ENCODE measurements around the gene GET3.
"Not testable (repeated sequence)": the region's sequence is repeated elsewhere in the genome, so short reads cannot be mapped to it uniquely, and the experiment has no call there.

Gene GET3

DNA sequence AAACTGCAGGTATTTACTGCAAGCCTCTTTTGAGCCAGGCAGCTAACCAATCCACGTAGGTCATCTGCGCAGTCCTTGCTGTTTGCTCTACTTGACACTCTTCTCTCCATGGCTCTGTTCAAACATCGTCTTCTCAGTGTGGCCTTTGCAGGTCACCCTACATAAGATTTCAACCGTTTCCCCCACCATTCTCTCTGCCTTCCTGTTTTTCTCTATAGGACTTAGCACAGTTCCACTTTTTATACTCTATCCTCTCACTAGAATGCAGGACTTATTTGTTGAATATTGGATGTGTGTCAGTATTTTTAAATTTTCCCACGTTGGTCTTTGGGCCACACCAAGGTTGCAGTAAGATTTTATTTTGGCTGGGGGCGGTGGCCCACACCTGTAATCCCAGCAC lies 39.2 kb upstream of the GET3 start:
- no peak overlapping the region for H3K4me3 ChIP-seq (ENCODE audit: low read depth, low read length)
- no peaks in the 10 kb centered on the region for H3K9me3 ChIP-seq (ENCODE audit: control insufficient read depth, insufficient read depth, low read length)
- peaks cover 4% of the 10 kb centered on the region for H3K4me1 ChIP-seq (ENCODE audit: control insufficient read depth, insufficient read depth, low read length)
- peaks cover 47% of the 10 kb centered on the region for H3K36me3 ChIP-seq (ENCODE audit: control insufficient read depth, insufficient read depth, low read length)
- H3K9ac ChIP-seq (ENCODE audit: low read depth, low read length) = no peak overlapping the region
- H3K27ac ChIP-seq (ENCODE audit: low read depth, low read length) = no peak overlapping the region
- H3K27me3 ChIP-seq (ENCODE audit: control insufficient read depth, insufficient read depth, low read length) = no peaks in the 10 kb centered on the region

DNA sequence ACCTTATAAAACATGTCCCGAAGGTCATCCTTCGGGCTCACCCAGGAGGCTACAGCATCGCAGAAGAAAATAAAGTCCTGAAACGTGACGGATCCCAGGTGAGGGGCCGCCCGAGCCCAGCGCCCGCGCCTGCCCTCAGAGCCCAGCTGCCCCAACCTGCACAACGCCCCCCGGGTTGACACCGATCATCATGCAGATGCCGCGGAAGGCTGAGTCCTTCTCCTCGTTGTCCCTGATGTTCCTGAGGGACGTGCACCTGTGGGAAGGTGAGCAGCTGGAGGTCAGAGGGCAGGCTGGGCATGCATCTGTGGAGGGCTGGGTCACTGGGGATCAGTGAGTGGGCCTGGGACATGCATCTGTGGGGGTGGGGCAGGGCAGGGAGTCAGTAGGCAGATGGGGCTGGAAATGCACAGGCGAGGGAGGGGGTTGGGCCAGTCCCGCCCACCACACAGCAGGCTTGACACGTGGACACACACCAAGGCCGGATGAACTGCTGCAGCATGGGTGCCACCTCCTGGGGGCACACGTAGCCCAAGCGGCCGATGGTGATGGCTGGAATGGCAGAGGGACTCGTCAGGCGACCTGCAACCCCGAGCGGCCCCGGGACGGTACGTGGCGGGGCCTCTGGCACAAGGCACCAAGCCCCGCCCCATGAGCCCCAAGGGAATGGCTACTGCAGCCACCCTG lies 35.6 kb upstream of the GET3 start:
- no peaks in the 10 kb centered on the region for H3K9me3 ChIP-seq (ENCODE audit: control insufficient read depth, insufficient read depth, low read length)
- H3K9ac ChIP-seq (ENCODE audit: low read depth, low read length) = no peak overlapping the region
- H3K4me3 ChIP-seq (ENCODE audit: low read depth, low read length) = no peak overlapping the region
- H3K27me3 ChIP-seq (ENCODE audit: control insufficient read depth, insufficient read depth, low read length) = no peaks in the 10 kb centered on the region
- H3K4me1 ChIP-seq (ENCODE audit: control insufficient read depth, insufficient read depth, low read length) = no peaks in the 10 kb centered on the region
- H3K36me3 ChIP-seq (ENCODE audit: control insufficient read depth, insufficient read depth, low read length) = peaks cover 83% of the 10 kb centered on the region
- no peak overlapping the region for H3K27ac ChIP-seq (ENCODE audit: low read depth, low read length)

- Histone ChIP-seq H3K9me3 (ENCODE audit: control insufficient read depth, insufficient read depth, low read length) (no peaks in the 10 kb centered on the region), H3K9ac (ENCODE audit: low read depth, low read length) (no peak overlapping the region), H3K4me3 (ENCODE audit: low read depth, low read length) (no peak overlapping the region), H3K27ac (ENCODE audit: low read depth, low read length) (peak overlapping the region; percentile 59), H3K36me3 (ENCODE audit: control insufficient read depth, insufficient read depth, low read length) (peaks cover 93% of the 10 kb centered on the region), H3K27me3 (ENCODE audit: control insufficient read depth, insufficient read depth, low read length) (no peaks in the 10 kb centered on the region), H3K4me1 (ENCODE audit: control insufficient read depth, insufficient read depth, low read length) (no peaks in the 10 kb centered on the region)
Observed at GRCh38 chr19:12703046-12703445, 34.3 kb upstream of the GET3 start.

GRCh38 chr19:12705169-12705568 lies 32.1 kb upstream of the GET3 start:
- Histone ChIP-seq H3K36me3 (ENCODE audit: control insufficient read depth, insufficient read depth, low read length) (peaks cover 95% of the 10 kb centered on the region), H3K4me1 (ENCODE audit: control insufficient read depth, insufficient read depth, low read length) (no peaks in the 10 kb centered on the region), H3K9me3 (ENCODE audit: control insufficient read depth, insufficient read depth, low read length) (no peaks in the 10 kb centered on the region), H3K27me3 (ENCODE audit: control insufficient read depth, insufficient read depth, low read length) (no peaks in the 10 kb centered on the region), H3K4me3 (ENCODE audit: low read depth, low read length) (no peak overlapping the region), H3K9ac (ENCODE audit: low read depth, low read length) (no peak overlapping the region), H3K27ac (ENCODE audit: low read depth, low read length) (no peak overlapping the region)

DNA sequence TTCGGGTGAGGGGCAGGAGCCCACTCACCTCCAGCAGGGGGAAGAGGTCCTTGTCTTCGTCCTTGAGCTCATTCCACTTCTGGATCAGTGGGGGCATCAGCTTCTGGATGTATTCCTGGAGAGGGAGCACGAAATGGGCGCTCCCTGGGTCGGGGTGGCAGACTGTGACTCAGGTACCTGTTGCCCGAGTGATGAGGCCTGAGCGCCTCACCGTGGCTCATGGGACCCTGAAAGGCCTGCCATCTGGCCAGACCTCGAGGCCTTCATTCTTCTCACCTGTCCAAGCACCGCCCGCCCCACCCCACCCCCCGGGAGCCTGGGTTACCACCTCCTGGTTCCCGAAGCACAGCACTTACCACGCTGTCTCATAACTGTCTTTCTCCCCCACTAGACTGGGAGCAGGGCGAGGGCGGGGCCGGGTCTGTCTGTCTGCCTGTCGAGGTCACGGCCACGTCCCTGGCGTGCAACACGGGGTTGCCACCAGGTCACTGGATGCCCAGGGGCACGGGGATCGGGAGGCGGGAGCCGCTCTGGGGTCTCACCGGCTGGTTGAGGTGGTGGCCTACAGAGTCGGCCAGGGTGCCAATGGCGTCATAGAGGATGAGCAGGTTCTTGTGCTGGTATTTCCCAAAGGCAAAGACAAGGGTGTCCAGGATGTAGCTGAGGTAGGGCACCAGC lies 31.5 kb upstream of the GET3 start:
- H3K4me3 ChIP-seq (ENCODE audit: low read depth, low read length) = no peak overlapping the region
- no peaks in the 10 kb centered on the region for H3K9me3 ChIP-seq (ENCODE audit: control insufficient read depth, insufficient read depth, low read length)
- H3K27me3 ChIP-seq (ENCODE audit: control insufficient read depth, insufficient read depth, low read length) = no peaks in the 10 kb centered on the region
- H3K36me3 ChIP-seq (ENCODE audit: control insufficient read depth, insufficient read depth, low read length) = peaks cover 96% of the 10 kb centered on the region
- H3K4me1 ChIP-seq (ENCODE audit: control insufficient read depth, insufficient read depth, low read length) = no peaks in the 10 kb centered on the region
- no peak overlapping the region for H3K9ac ChIP-seq (ENCODE audit: low read depth, low read length)
- H3K27ac ChIP-seq (ENCODE audit: low read depth, low read length) = no peak overlapping the region

DNA sequence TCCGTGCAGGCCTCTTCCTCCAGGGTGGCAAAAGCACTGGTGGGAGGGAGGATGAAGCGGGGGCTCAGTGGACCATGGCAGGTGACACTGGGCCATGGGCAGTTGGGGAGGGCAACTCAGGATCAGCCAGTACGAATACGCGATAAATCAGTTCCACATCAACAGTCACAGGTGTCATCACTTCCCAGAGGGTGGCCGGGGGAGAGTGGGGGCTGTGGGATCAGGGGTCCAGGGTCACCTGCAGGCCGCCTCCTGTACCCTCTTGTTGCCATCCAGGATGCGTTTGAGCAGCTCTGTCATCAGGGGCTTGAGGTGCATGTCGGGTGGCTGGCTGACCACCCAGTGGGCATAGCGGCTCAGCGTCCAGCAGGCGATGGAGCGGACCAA lies 31.0 kb upstream of the GET3 start:
- Histone ChIP-seq H3K27ac (ENCODE audit: low read depth, low read length) (no peak overlapping the region), H3K36me3 (ENCODE audit: control insufficient read depth, insufficient read depth, low read length) (peaks cover 96% of the 10 kb centered on the region), H3K9ac (ENCODE audit: low read depth, low read length) (no peak overlapping the region), H3K4me1 (ENCODE audit: control insufficient read depth, insufficient read depth, low read length) (no peaks in the 10 kb centered on the region), H3K4me3 (ENCODE audit: low read depth, low read length) (no peak overlapping the region), H3K9me3 (ENCODE audit: control insufficient read depth, insufficient read depth, low read length) (no peaks in the 10 kb centered on the region), H3K27me3 (ENCODE audit: control insufficient read depth, insufficient read depth, low read length) (no peaks in the 10 kb centered on the region)

GRCh38 chr19:12708641-12709040 lies 28.7 kb upstream of the GET3 start:
- H3K4me3 ChIP-seq (ENCODE audit: low read depth, low read length) = no peak overlapping the region
- H3K9me3 ChIP-seq (ENCODE audit: control insufficient read depth, insufficient read depth, low read length) = no peaks in the 10 kb centered on the region
- no peaks in the 10 kb centered on the region for H3K4me1 ChIP-seq (ENCODE audit: control insufficient read depth, insufficient read depth, low read length)
- no peak overlapping the region for H3K9ac ChIP-seq (ENCODE audit: low read depth, low read length)
- H3K27ac ChIP-seq (ENCODE audit: low read depth, low read length) = no peak overlapping the region
- peaks cover 95% of the 10 kb centered on the region for H3K36me3 ChIP-seq (ENCODE audit: control insufficient read depth, insufficient read depth, low read length)
- no peaks in the 10 kb centered on the region for H3K27me3 ChIP-seq (ENCODE audit: control insufficient read depth, insufficient read depth, low read length)

- no peak overlapping the region for H3K27ac ChIP-seq (ENCODE audit: low read depth, low read length)
- H3K4me1 ChIP-seq (ENCODE audit: control insufficient read depth, insufficient read depth, low read length) = no peaks in the 10 kb centered on the region
- H3K36me3 ChIP-seq (ENCODE audit: control insufficient read depth, insufficient read depth, low read length) = peaks cover 96% of the 10 kb centered on the region
Observed at GRCh38 chr19:12711187-12711586, 26.1 kb upstream of the GET3 start.

GRCh38 chr19:12712077-12712476 lies 25.2 kb upstream of the GET3 start:
- peaks cover 95% of the 10 kb centered on the region for H3K36me3 ChIP-seq (ENCODE audit: control insufficient read depth, insufficient read depth, low read length)
- H3K27ac ChIP-seq (ENCODE audit: low read depth, low read length) = not testable (repeated sequence)

More at GRCh38 chr19:12711187-12711586, 26.1 kb upstream of the GET3 start:
- no peaks in the 10 kb centered on the region for H3K27me3 ChIP-seq (ENCODE audit: control insufficient read depth, insufficient read depth, low read length)
- no peak overlapping the region for H3K4me3 ChIP-seq (ENCODE audit: low read depth, low read length)
- H3K9me3 ChIP-seq (ENCODE audit: control insufficient read depth, insufficient read depth, low read length) = no peaks in the 10 kb centered on the region
- H3K9ac ChIP-seq (ENCODE audit: low read depth, low read length) = no peak overlapping the region

DNA sequence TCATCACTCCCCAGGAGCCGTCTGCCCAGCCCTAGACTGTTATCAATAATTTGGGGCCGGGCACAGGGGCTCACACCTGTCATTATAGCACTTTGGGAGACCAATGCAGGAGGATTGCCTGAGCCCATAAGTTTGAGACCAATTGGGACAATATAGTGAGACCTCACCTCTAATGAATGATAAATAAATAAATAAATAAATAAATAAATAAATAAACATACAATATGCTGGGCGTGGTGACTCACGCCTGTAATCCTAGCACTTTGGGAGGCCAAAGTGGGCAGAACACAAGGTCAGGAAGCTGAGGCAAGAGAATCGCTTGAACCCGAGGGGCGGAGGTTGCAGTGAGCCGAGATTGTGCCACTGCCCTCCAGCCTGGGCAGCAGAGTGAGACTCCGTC lies 24.0 kb upstream of the GET3 start:
- not testable (repeated sequence) for H3K4me3 ChIP-seq (ENCODE audit: low read depth, low read length); H3K9ac ChIP-seq (ENCODE audit: low read depth, low read length); H3K27me3 ChIP-seq (ENCODE audit: control insufficient read depth, insufficient read depth, low read length); H3K9me3 ChIP-seq (ENCODE audit: control insufficient read depth, insufficient read depth, low read length); H3K27ac ChIP-seq (ENCODE audit: low read depth, low read length); H3K4me1 ChIP-seq (ENCODE audit: control insufficient read depth, insufficient read depth, low read length)
- H3K36me3 ChIP-seq (ENCODE audit: control insufficient read depth, insufficient read depth, low read length) = peaks cover 95% of the 10 kb centered on the region

More at GRCh38 chr19:12712077-12712476, 25.2 kb upstream of the GET3 start:
- H3K4me3 ChIP-seq (ENCODE audit: low read depth, low read length); H3K9ac ChIP-seq (ENCODE audit: low read depth, low read length); H3K9me3 ChIP-seq (ENCODE audit: control insufficient read depth, insufficient read depth, low read length); H3K27me3 ChIP-seq (ENCODE audit: control insufficient read depth, insufficient read depth, low read length); H3K4me1 ChIP-seq (ENCODE audit: control insufficient read depth, insufficient read depth, low read length): not testable (repeated sequence)

GRCh38 chr19:12715102-12715501 lies 22.2 kb upstream of the GET3 start:
- no peak overlapping the region for H3K9ac ChIP-seq (ENCODE audit: low read depth, low read length)
- H3K27me3 ChIP-seq (ENCODE audit: control insufficient read depth, insufficient read depth, low read length) = no peaks in the 10 kb centered on the region
- no peak overlapping the region for H3K27ac ChIP-seq (ENCODE audit: low read depth, low read length)
- peaks cover 92% of the 10 kb centered on the region for H3K36me3 ChIP-seq (ENCODE audit: control insufficient read depth, insufficient read depth, low read length)
- H3K4me3 ChIP-seq (ENCODE audit: low read depth, low read length) = no peak overlapping the region
- no peaks in the 10 kb centered on the region for H3K4me1 ChIP-seq (ENCODE audit: control insufficient read depth, insufficient read depth, low read length)
- H3K9me3 ChIP-seq (ENCODE audit: control insufficient read depth, insufficient read depth, low read length) = no peaks in the 10 kb centered on the region

All from HUES48 (cell line).